H1 (cell line): ENCODE data around the gene SPATA21. TPM values are rescaled to one million over a fixed set of nuclear protein-coding genes. Genes with fewer than 3 reads are reported as not detected.

Experiments
- CTCF ChIA-PET: fragments of 300-600 bp; sonication (Branson Sonifier 250); formaldehyde crosslinking; loops from one replicate; lab custom pipeline; 2021; ENCODE audit not compliant: partially characterized antibody; lab: Charles Lee
- POLR2A ChIA-PET: fragments of 300-600 bp; sonication (Branson Sonifier 250); formaldehyde crosslinking; loops from one replicate; lab custom pipeline; 2021; ENCODE audit warnings: inconsistent platforms; ENCODE audit not compliant: partially characterized antibody; lab: Charles Lee
- DNase-seq, 2 experiments: peaks; one replicate each; pipeline versions ENCODE4 v3.0.0 to v3.0.0-alpha.2; 2010 to 2022; ENCODE audit warnings: low spot score in 2 of 2, low read depth in 1 of 2, mixed read lengths in 1 of 2
- FAIRE-seq: peaks from 2 replicates; lab custom pipeline; 2011; peaks lifted over from hg19 to GRCh38; lab: Jason Lieb, UNC
- H2AFZ ChIP-seq: 2 replicates; pipeline ENCODE4 v1.8.1; 2012; ENCODE audit warnings: low read length, inconsistent platforms
- H2AK5ac ChIP-seq: 2 replicates; pipeline ENCODE4 v1.6.1; 2013; ENCODE audit warnings: low read depth, low read length
- H2BK120ac ChIP-seq: replicated peaks from 2 replicates; pipeline ENCODE3; 2013; ENCODE audit warnings: low read depth, low read length, inconsistent platforms
- H2BK12ac ChIP-seq: 2 replicates; pipeline ENCODE4 v1.6.1; 2013; ENCODE audit warnings: low read depth, low read length
- H2BK15ac ChIP-seq: 2 replicates; pipeline ENCODE4 v1.6.1; 2013; ENCODE audit warnings: low read length
- H2BK20ac ChIP-seq: 2 replicates; pipeline ENCODE4 v1.6.1; 2013; ENCODE audit warnings: low read length
- H2BK5ac ChIP-seq: 2 replicates; pipeline ENCODE4 v1.6.1; 2013; ENCODE audit warnings: low read depth, low read length
- H3K14ac ChIP-seq: 2 replicates; pipeline ENCODE4 v1.6.1; 2013; ENCODE audit warnings: inconsistent platforms; ENCODE audit not compliant: insufficient read length
- H3K18ac ChIP-seq: 2 replicates; pipeline ENCODE4 v1.6.1; 2013; ENCODE audit warnings: low read length; ENCODE audit errors: extremely low read depth
- H3K23ac ChIP-seq: 2 replicates; pipeline ENCODE4 v1.6.1; 2013; ENCODE audit warnings: inconsistent platforms; ENCODE audit not compliant: insufficient read length
- H3K23me2 ChIP-seq: 2 replicates; pipeline ENCODE4 v1.6.1; 2013; ENCODE audit warnings: low read depth, low read length
- H3K27ac ChIP-seq: 2 replicates; pipeline ENCODE4 v1.6.1; 2011; ENCODE audit warnings: low read depth, low read length, inconsistent platforms
- H3K27me3 ChIP-seq, 4 experiments: replicated peaks in 1 of 4; 1 replicate in 1 of 4; 2 replicates in 3 of 4; pipeline versions ENCODE4 v1.6.1 to v1.8.1; 2011 to 2013; ENCODE audit warnings: low read length in 3 of 4, mild to moderate bottlenecking in 3 of 4, inconsistent platforms in 2 of 4, mixed read lengths in 2 of 4, moderate library complexity in 1 of 4; ENCODE audit not compliant: control insufficient read depth in 3 of 4, insufficient read depth in 3 of 4; ENCODE audit errors: extremely low read depth in 1 of 4
- H3K36me3 ChIP-seq, 4 experiments: 2 replicates each; pipeline versions ENCODE4 v1.6.1 to v1.8.1; 2011 to 2013; ENCODE audit warnings: mild to moderate bottlenecking in 4 of 4, low read length in 3 of 4, moderate library complexity in 2 of 4, control low read depth in 1 of 4, inconsistent platforms in 1 of 4; ENCODE audit not compliant: insufficient read depth in 4 of 4, control insufficient read depth in 2 of 4
- H3K4ac ChIP-seq: replicated peaks from 2 replicates; pipeline ENCODE3; 2013; ENCODE audit warnings: low read length, low read depth, mixed read lengths, inconsistent platforms; ENCODE audit not compliant: insufficient read length
- H3K4me1 ChIP-seq, 4 experiments: replicated peaks in 1 of 4; 1 replicate in 1 of 4; 2 replicates in 3 of 4; pipeline versions ENCODE4 v1.6.1 to v1.8.1; 2011 to 2013; ENCODE audit warnings: low read length in 3 of 4, inconsistent platforms in 2 of 4, mixed read lengths in 1 of 4; ENCODE audit not compliant: insufficient read depth in 4 of 4, control insufficient read depth in 3 of 4
- H3K4me2 ChIP-seq, 2 experiments: 2 replicates each; pipeline versions ENCODE4 v1.6.1 to v1.8.1; 2011 to 2013; ENCODE audit warnings: low read depth in 2 of 2, low read length in 2 of 2, control low read depth in 1 of 2, inconsistent platforms in 1 of 2, mild to moderate bottlenecking in 1 of 2; ENCODE audit not compliant: insufficient read depth in 1 of 2
- H3K4me3 ChIP-seq, 4 experiments: fragments of 200-600, 300-600 bp in 1 of 4; sonication (generic), shearing (Covaris generic), sonication (Bioruptor Twin) in 1 of 4; 2 replicates each; pipeline versions ENCODE4 v1.5.1 to v1.8.1; 2011 to 2016; ENCODE audit warnings: low read length in 4 of 4, low read depth in 3 of 4, control low read depth in 2 of 4, inconsistent platforms in 2 of 4, mild to moderate bottlenecking in 2 of 4, mixed read lengths in 1 of 4, moderate library complexity in 1 of 4; ENCODE audit not compliant: insufficient read depth in 2 of 4; ENCODE audit errors: extremely low read depth in 1 of 4
- H3K56ac ChIP-seq: replicated peaks from 2 replicates; pipeline ENCODE3; 2013; ENCODE audit warnings: low read depth, mild to moderate bottlenecking, mixed read lengths, low read length, inconsistent platforms; ENCODE audit not compliant: insufficient read length
- H3K79me1 ChIP-seq: 2 replicates; pipeline ENCODE4 v1.6.1; 2013; ENCODE audit warnings: low read depth, low read length, control low read depth
- H3K79me2 ChIP-seq, 2 experiments: 2 replicates each; pipeline versions ENCODE4 v1.6.1 to v1.8.1; 2012 to 2013; ENCODE audit warnings: low read length in 2 of 2, mild to moderate bottlenecking in 2 of 2, inconsistent platforms in 1 of 2; ENCODE audit not compliant: insufficient read depth in 2 of 2, control insufficient read depth in 1 of 2
- H3K9ac ChIP-seq, 4 experiments: replicated peaks in 1 of 4; 1 replicate in 1 of 4; 2 replicates in 3 of 4; pipeline versions ENCODE4 v1.6.1 to v1.8.1; 2011 to 2013; ENCODE audit warnings: low read depth in 3 of 4, low read length in 3 of 4, control low read depth in 2 of 4, mild to moderate bottlenecking in 2 of 4, moderate library complexity in 2 of 4, inconsistent platforms in 1 of 4; ENCODE audit errors: extremely low read depth in 1 of 4
- H3K9me3 ChIP-seq, 2 experiments: 2 replicates each; pipeline versions ENCODE4 v1.6.1 to v1.8.1; 2012 to 2013; ENCODE audit warnings: mild to moderate bottlenecking in 2 of 2, moderate library complexity in 2 of 2, control low read depth in 1 of 2, inconsistent platforms in 1 of 2, low read depth in 1 of 2, low read length in 1 of 2, mixed read lengths in 1 of 2; ENCODE audit not compliant: insufficient read depth in 2 of 2
- H4K20me1 ChIP-seq, 2 experiments: replicated peaks in 1 of 2; 2 replicates each; pipeline versions ENCODE3 to v1.8.1; 2011 to 2013; ENCODE audit warnings: inconsistent platforms in 2 of 2, low read length in 2 of 2, mild to moderate bottlenecking in 1 of 2; ENCODE audit not compliant: insufficient read depth in 2 of 2, control insufficient read depth in 1 of 2
- H4K5ac ChIP-seq: 2 replicates; pipeline ENCODE4 v1.6.1; 2013; ENCODE audit warnings: low read length, low read depth, mixed read lengths, inconsistent platforms; ENCODE audit not compliant: insufficient read length
- H4K8ac ChIP-seq: 2 replicates; pipeline ENCODE4 v1.8.0; 2013; ENCODE audit warnings: mild to moderate bottlenecking, moderate library complexity, low read length, inconsistent platforms; ENCODE audit not compliant: insufficient read depth; ENCODE audit errors: extremely low read depth
- H4K91ac ChIP-seq: replicated peaks from 2 replicates; pipeline ENCODE3; 2013; ENCODE audit warnings: low read length, mixed read lengths, inconsistent platforms; ENCODE audit not compliant: insufficient read length
- ATF3 ChIP-seq: IDR thresholded peaks from 2 replicates; pipeline ENCODE4 v1.6.1; 2011; ENCODE audit warnings: low read depth, mild to moderate bottlenecking, low read length; ENCODE audit not compliant: insufficient read depth
- BCL11A ChIP-seq, 2 experiments: IDR thresholded peaks; one replicate each; pipeline ENCODE4 v1.6.1; 2011; ENCODE audit warnings: low read depth in 2 of 2, low read length in 2 of 2, mild to moderate bottlenecking in 2 of 2
- BRCA1 ChIP-seq: IDR thresholded peaks from 2 replicates; pipeline ENCODE4 v1.6.1; 2012; ENCODE audit warnings: low read depth, low read length, improper control_type of control experiment
- CHD1 ChIP-seq: IDR thresholded peaks from 2 replicates; pipeline ENCODE4 v1.6.1; 2012; ENCODE audit warnings: low read depth, low read length, improper control_type of control experiment
- CHD2 ChIP-seq: IDR thresholded peaks from 2 replicates; pipeline ENCODE4 v1.6.1; 2012; ENCODE audit warnings: low read length, improper control_type of control experiment
- EZH2 ChIP-seq: fragments of 200-600 bp; sonication (generic); IDR thresholded peaks from 2 replicates; pipeline ENCODE4 v1.7.1; 2012; ENCODE audit warnings: low read depth, mild to moderate bottlenecking, moderate library complexity, low read length, inconsistent platforms; ENCODE audit not compliant: severe bottlenecking
- FOSL1 ChIP-seq: IDR thresholded peaks from 2 replicates; pipeline ENCODE4 v1.6.1; 2011; ENCODE audit warnings: mild to moderate bottlenecking, low read depth, low read length, moderate library complexity; ENCODE audit not compliant: insufficient read depth
- GABPA ChIP-seq: IDR thresholded peaks from 2 replicates; pipeline ENCODE4 v1.6.1; 2011; ENCODE audit warnings: mild to moderate bottlenecking, low read length, moderate library complexity, borderline replicate concordance; ENCODE audit not compliant: insufficient read depth
- KDM4A ChIP-seq: IDR thresholded peaks from one replicate; pipeline ENCODE4 v1.7.1; 2012; ENCODE audit warnings: low read depth, mild to moderate bottlenecking, moderate library complexity, low read length, inconsistent platforms; ENCODE audit not compliant: severe bottlenecking
- POU5F1 ChIP-seq: IDR thresholded peaks from 2 replicates; pipeline ENCODE4 v1.6.1; 2011; ENCODE audit warnings: low read depth, mild to moderate bottlenecking, low read length, moderate library complexity
- SIRT6 ChIP-seq: IDR thresholded peaks from one replicate; pipeline ENCODE4 v1.7.1; 2012; ENCODE audit warnings: low read length, inconsistent platforms
- SRF ChIP-seq: IDR thresholded peaks from 2 replicates; pipeline ENCODE4 v1.6.1; 2011; ENCODE audit warnings: mild to moderate bottlenecking, low read depth, low read length, moderate library complexity
- TBP ChIP-seq: IDR thresholded peaks from 2 replicates; pipeline ENCODE4 v1.6.1; 2011; ENCODE audit warnings: low read depth, low read length, improper control_type of control experiment
- WGBS, 2 experiments: shearing (Covaris generic) in 1 of 2; methylation state at CpG; one replicate each; pipeline versions ENCODE4 v1.1.6 to v1.1.7; 2013 to 2015; ENCODE audit warnings: low lambda C conversion rate in 2 of 2, mixed read lengths in 2 of 2, inconsistent platforms in 1 of 2, low coverage in 1 of 2, missing lambda C conversion rate in 1 of 2; ENCODE audit not compliant: insufficient replicate concordance in 2 of 2, insufficient coverage in 1 of 2, insufficient read length in 1 of 2; ENCODE audit errors: extremely low coverage in 1 of 2, missing lambda C conversion rate in 1 of 2; 5-methylcytosine and 5-hydroxymethylcytosine counted together
- polyA plus RNA-seq, 7 experiments: library from polyadenylated mRNA; depleted of rRNA in 3 of 7; stranded (reverse) in 5 of 7; unstranded in 2 of 7; fragments of >200 nt in 5 of 7; fragments of 200-250 nt in 2 of 7; gene quantifications; 1 replicate in 5 of 7; 2 replicates in 1 of 7; 4 replicates in 1 of 7; pipeline versions ENCODE4 v1.2.1 to v1.2.3, GENCODE V29; 2011 to 2013; ENCODE audit warnings: missing spikeins in 2 of 7, mixed read lengths in 2 of 7
- total RNA-seq: library from RNA; stranded (reverse); fragmentation: NEBNext Ultra II Directional; extraction: Animal tissue kit (Norgen Biotek cat#: 25700); gene quantifications from 2 replicates; pipeline ENCODE4 v1.2.1, GENCODE V29; 2021

Gene SPATA21
- total and polyA plus RNA-seq, 2 of the 8 experiments (the other 6 are each of a cell fraction or from before 2014, with no cell fraction given) = not detected

- H3K4ac ChIP-seq = no peak overlapping the region
- ChIA-PET CTCF (interaction anchor here (0.6 to 1.4 kb wide), 5 partner anchors 10 to 318 kb away, joined by 3 to 4 read pairs (median 4); partner anchors contain the start of gene SZRD1), POLR2A (interaction anchor here (3.1 kb wide), 1 partner anchor 12 kb away, joined by 13 read pairs; no protein-coding TSS in a partner anchor)
- H4K91ac ChIP-seq = no peak overlapping the region
- H3K4me1 ChIP-seq = peaks cover 0 to 4% (median 0%) of the 10 kb centered on the region in 4 experiments; a peak in 1 of 7 replicates
- H3K23ac ChIP-seq = no peak overlapping the region
- H3K27me3 ChIP-seq = no peaks in the 10 kb centered on the region
- no peak overlapping the region for H3K56ac ChIP-seq
- H2BK120ac ChIP-seq = no peak overlapping the region
- FAIRE-seq (no peak), DNase-seq (no peak)
- H3K36me3 ChIP-seq = peaks cover 3 to 19% (median 11%) of the 10 kb centered on the region in 4 experiments; a peak in 7 of 8 replicates
- no peak overlapping the region for H4K5ac ChIP-seq
- peaks cover 7% of the 10 kb centered on the region; the same call in 1 of the 2 replicates for H3K79me1 ChIP-seq
- H2BK12ac ChIP-seq = no peak overlapping the region
- TF ChIP-seq CHD2 (no peak), TBP (no peak), KDM4A (no peak), FOSL1 (no peak), GABPA (no peak), BRCA1 (no peak), EZH2 (no peak), SIRT6 (no peak), POU5F1 (no peak), ATF3 (no peak), CHD1 (no peak), SRF (no peak), BCL11A (IDR thresholded peaks at IDR 0.05; ENCODE audit: low read depth in 2 of 2, low read length in 2 of 2) (no peak)
- H2BK5ac ChIP-seq = no peak overlapping the region
- no peak overlapping the region for H2AK5ac ChIP-seq
- no peak overlapping the region for H3K14ac ChIP-seq
- no peak overlapping the region for H3K4me3 ChIP-seq
- H4K20me1 ChIP-seq = peaks cover 6 to 9% of the 10 kb centered on the region in 2 experiments
- H2AFZ ChIP-seq = no peak overlapping the region
- peaks cover 0 to 10% of the 10 kb centered on the region in 2 experiments; a peak in 2 of 4 replicates for H3K79me2 ChIP-seq
- H3K23me2 ChIP-seq = no peaks in the 10 kb centered on the region
- H3K4me2 ChIP-seq = no peak overlapping the region
- 92% methylated on average over 5 of the region's 5 CpGs; no CpG with 5 or more reads in 1 of the 2 experiments for WGBS, 2 experiments
- no peak overlapping the region for H3K18ac ChIP-seq
- H3K9me3 ChIP-seq = no peaks in the 10 kb centered on the region
- H3K27ac ChIP-seq = no peak overlapping the region
- no peak overlapping the region for H4K8ac ChIP-seq
- no peak overlapping the region for H2BK15ac ChIP-seq
- H3K9ac ChIP-seq = no peak overlapping the region
- no peak overlapping the region for H2BK20ac ChIP-seq
Observed at GRCh38 chr1:16398371-16398953, 38.8 kb downstream of the SPATA21 start.
